HCT116 (cell line): ENCODE results near the gene UNC5C. TPM values are rescaled to one million over a fixed set of nuclear protein-coding genes. Genes with fewer than 3 reads are reported as not detected.

Experiments used
- ATAC-seq: fragments of 200-7000 bp; cut with Tn5 transposase; 2 replicates; pipeline ENCODE4 v1.9.1; 2020; ENCODE audit warnings: mild to moderate bottlenecking, moderate library complexity
- BruUV-seq: library from RNA; stranded (reverse); fragments of 400-500 nt; replicated peaks from 2 replicates; lab custom pipeline; 2021; lab: Mats Ljungman, UMichigan
- CTCF ChIA-PET: fragments of 300-600 bp; sonication (Branson Sonifier 250); formaldehyde crosslinking; loops from one replicate; lab custom pipeline; 2021; ENCODE audit warnings: antibody characterized with exemption; lab: Charles Lee
- POLR2A ChIA-PET: fragments of 300-600, 350-600 bp; sonication (Branson Sonifier 250); formaldehyde crosslinking; loops from one replicate; lab custom pipeline; 2021; ENCODE audit warnings: antibody characterized with exemption; lab: Charles Lee
- RAD21 ChIA-PET, 2 experiments: fragments of 300-600 bp; sonication (Branson Sonifier 250); formaldehyde crosslinking; loops; one replicate each; lab custom pipeline; 2023; ENCODE audit warnings: low total read pairs in 2 of 2; ENCODE audit not compliant: uncharacterized antibody in 2 of 2, unreplicated experiment in 2 of 2, low non-redundant PET in 1 of 2; lab: Charles Lee
- DNase-seq: peaks from one replicate; pipeline ENCODE4 v3.0.0-alpha.2; 2010; ENCODE audit warnings: low read depth, low spot score
- H2AFZ ChIP-seq: fragments of 200-600 bp; shearing (Covaris generic), sonication (generic); 2 replicates; pipeline ENCODE4 v1.6.1; 2017; ENCODE audit warnings: low read depth, mixed run types, mixed read lengths, antibody characterized with exemption, low read length; ENCODE audit not compliant: poor library complexity, severe bottlenecking
- H3K27ac ChIP-seq: 2 replicates; pipeline ENCODE4 v1.5.1; 2012; ENCODE audit warnings: low read depth, low read length
- H3K27me3 ChIP-seq: fragments of 200-600 bp; sonication (generic); 2 replicates; pipeline ENCODE4 v1.6.1; 2016; ENCODE audit warnings: mixed run types, low read length, mixed read lengths; ENCODE audit not compliant: insufficient read depth
- H3K36me3 ChIP-seq, 2 experiments: fragments of 200-500 bp in 1 of 2; fragments of 200-600 bp in 1 of 2; sonication (Bioruptor generic) in 1 of 2; sonication (generic) in 1 of 2; 2 replicates each; pipeline versions ENCODE4 v1.5.1 to v1.6.1; 2014 to 2016; ENCODE audit warnings: low read length in 2 of 2, inconsistent platforms in 1 of 2, mixed read lengths in 1 of 2, mixed run types in 1 of 2; ENCODE audit not compliant: insufficient read depth in 2 of 2, control insufficient read depth in 1 of 2
- H3K4me1 ChIP-seq, 2 experiments: fragments of 200-600 bp in 1 of 2; sonication (generic) in 1 of 2; 2 replicates each; pipeline versions ENCODE4 v1.5.1 to v1.6.1; 2012 to 2017; ENCODE audit warnings: low read length in 2 of 2, inconsistent platforms in 1 of 2, mild to moderate bottlenecking in 1 of 2, mixed read lengths in 1 of 2, mixed run types in 1 of 2, moderate library complexity in 1 of 2; ENCODE audit not compliant: insufficient read depth in 2 of 2, control insufficient read depth in 1 of 2
- H3K4me2 ChIP-seq: fragments of 200-600 bp; sonication (generic); 2 replicates; pipeline ENCODE4 v1.6.1; 2017; ENCODE audit warnings: mixed run types, low read length, mixed read lengths
- H3K4me3 ChIP-seq, 2 experiments: fragments of 200-600 bp in 1 of 2; sonication (generic) in 1 of 2; replicated peaks in 1 of 2; 2 replicates each; pipeline ENCODE4 v1.5.1; 2011 to 2016; ENCODE audit warnings: low read length in 2 of 2, control low read depth in 1 of 2, low read depth in 1 of 2, mild to moderate bottlenecking in 1 of 2, mixed read lengths in 1 of 2, mixed run types in 1 of 2
- H3K79me2 ChIP-seq: fragments of 200-600 bp; sonication (generic); 2 replicates; pipeline ENCODE4 v1.6.1; 2017; ENCODE audit warnings: mild to moderate bottlenecking, mixed run types, low read length, moderate library complexity, mixed read lengths; ENCODE audit not compliant: insufficient read depth
- H3K9ac ChIP-seq: fragments of 200-600 bp; sonication (generic); 2 replicates; pipeline ENCODE4 v1.6.1; 2016; ENCODE audit warnings: low read length, mixed read lengths
- H3K9me2 ChIP-seq: fragments of 200-600 bp; sonication (generic), shearing (Covaris generic); 2 replicates; pipeline ENCODE4 v1.6.1; 2017; ENCODE audit warnings: mixed run types, mild to moderate bottlenecking, moderate library complexity; ENCODE audit not compliant: insufficient read depth
- H3K9me3 ChIP-seq, 2 experiments: fragments of 200-500 bp in 1 of 2; fragments of 200-600 bp in 1 of 2; sonication (Bioruptor generic) in 1 of 2; sonication (generic) in 1 of 2; 2 replicates each; pipeline ENCODE4 v1.6.1; 2014 to 2017; ENCODE audit warnings: low read length in 2 of 2, mixed read lengths in 2 of 2, inconsistent platforms in 1 of 2, low read depth in 1 of 2, mild to moderate bottlenecking in 1 of 2, mixed run types in 1 of 2, moderate library complexity in 1 of 2; ENCODE audit not compliant: control insufficient read depth in 1 of 2, insufficient read depth in 1 of 2
- H4K20me1 ChIP-seq: fragments of 200-600 bp; sonication (generic), shearing (Covaris generic); 2 replicates; pipeline ENCODE4 v1.6.1; 2017; ENCODE audit warnings: mixed run types, mild to moderate bottlenecking, moderate library complexity; ENCODE audit not compliant: insufficient read depth
- CBX3 ChIP-seq: IDR thresholded peaks from 2 replicates; pipeline ENCODE4 v1.6.1; 2012; ENCODE audit warnings: low read depth
- EGR1 ChIP-seq: IDR thresholded peaks from 2 replicates; pipeline ENCODE4 v1.6.1; 2012; ENCODE audit warnings: low read depth
- EZH2phosphoT487 ChIP-seq: fragments of 200-600 bp; IDR thresholded peaks from 2 replicates; pipeline ENCODE4 v1.6.1; 2018; ENCODE audit warnings: antibody characterized with exemption, borderline replicate concordance
- FOSL1 ChIP-seq: IDR thresholded peaks from 2 replicates; pipeline ENCODE4 v1.6.1; 2012; ENCODE audit warnings: low read depth
- JUND ChIP-seq: IDR thresholded peaks from 2 replicates; pipeline ENCODE4 v1.6.1; 2012
- RAD21 ChIP-seq: IDR thresholded peaks from 2 replicates; pipeline ENCODE4 v1.6.1; 2012; ENCODE audit warnings: low read depth, mild to moderate bottlenecking
- SP1 ChIP-seq: IDR thresholded peaks from 2 replicates; pipeline ENCODE4 v1.6.1; 2012; ENCODE audit warnings: low read depth
- YY1 ChIP-seq: IDR thresholded peaks from 2 replicates; pipeline ENCODE4 v1.6.1; 2011; ENCODE audit warnings: low read length, low read depth, moderate library complexity, mild to moderate bottlenecking; ENCODE audit not compliant: insufficient replicate concordance; ENCODE audit errors: extremely low read depth
- ZFX ChIP-seq: fragments of 450-650 bp; IDR thresholded peaks from 2 replicates; pipeline ENCODE4 v1.6.1; 2017
- ZNF274 ChIP-seq: fragments of 200-500 bp; sonication (Bioruptor generic); IDR thresholded peaks from 2 replicates; pipeline ENCODE4 v1.6.1; 2014; ENCODE audit warnings: mild to moderate bottlenecking, low read depth, low read length, inconsistent platforms
- intact Hi-C: fragments of 100-400 bp; cut with micrococcal nuclease; formaldehyde crosslinking; loops from 2 replicates; pipeline ENCODE4 v1.10.0; 2022
- total RNA-seq: library from RNA; stranded (reverse); gene quantifications from one replicate; pipeline ENCODE4 v1.2.1, GENCODE V29; 2021; ENCODE audit not compliant: unreplicated experiment
- TF ChIP-seq, protein P1 (sequence below): IDR thresholded peaks from 2 replicates; pipeline ENCODE4 v1.6.1; 2012; ENCODE audit warnings: low read depth

Gene UNC5C
- total RNA-seq, 1 experiment from 2014 or later = not detected

DNA sequence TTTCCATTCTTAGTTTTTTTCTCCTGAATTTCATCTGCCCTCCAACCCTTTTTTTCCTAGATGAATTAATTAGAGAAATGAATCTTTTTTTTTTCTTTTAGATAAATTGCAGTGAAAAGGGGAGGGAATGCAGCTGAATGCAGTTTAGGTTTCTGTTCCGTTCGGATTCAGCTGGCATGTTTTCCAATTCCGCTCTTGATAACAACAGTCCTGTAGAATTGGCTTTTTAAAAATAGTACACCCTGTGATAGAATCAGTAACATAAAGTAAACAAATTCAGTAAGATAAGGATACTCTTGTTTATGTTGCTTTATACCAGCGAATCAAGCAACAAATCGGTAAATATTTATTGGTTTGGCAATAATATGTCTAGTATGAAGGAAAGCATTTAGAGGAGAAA, 103.5 kb downstream of the UNC5C start:
- ATAC-seq = no peak
- intact Hi-C loops = no loop called here
- Histone ChIP-seq H3K27ac (no peak overlapping the region), H3K9ac (no peak overlapping the region), H3K9me3 (no peaks in the 10 kb centered on the region), H3K4me2 (no peak overlapping the region), H3K27me3 (no peaks in the 10 kb centered on the region), H3K4me1 (no peaks in the 10 kb centered on the region), H3K4me3 (no peak overlapping the region), H3K79me2 (no peaks in the 10 kb centered on the region), H3K9me2 (no peaks in the 10 kb centered on the region), H2AFZ (no peak overlapping the region), H3K36me3 (no peaks in the 10 kb centered on the region), H4K20me1 (no peaks in the 10 kb centered on the region)
- POLR2A ChIA-PET = no interaction called here
- no peak for DNase-seq
- CTCF ChIA-PET = no interaction called here
- no TSS peak for BruUV-seq
- RAD21 ChIA-PET = no interaction called here
- TF ChIP-seq JUND = no peak
- TF ChIP-seq CBX3 = no peak
- TF ChIP-seq ZFX = no peak
- TF ChIP-seq SP1 = no peak
- no peak for TF ChIP-seq EZH2phosphoT487
- TF ChIP-seq FOSL1 = no peak
- no peak for TF ChIP-seq YY1
- TF ChIP-seq ZNF274 = no peak
- TF ChIP-seq RAD21 = no peak
- no peak for TF ChIP-seq EGR1
- TF ChIP-seq, protein P1, sequence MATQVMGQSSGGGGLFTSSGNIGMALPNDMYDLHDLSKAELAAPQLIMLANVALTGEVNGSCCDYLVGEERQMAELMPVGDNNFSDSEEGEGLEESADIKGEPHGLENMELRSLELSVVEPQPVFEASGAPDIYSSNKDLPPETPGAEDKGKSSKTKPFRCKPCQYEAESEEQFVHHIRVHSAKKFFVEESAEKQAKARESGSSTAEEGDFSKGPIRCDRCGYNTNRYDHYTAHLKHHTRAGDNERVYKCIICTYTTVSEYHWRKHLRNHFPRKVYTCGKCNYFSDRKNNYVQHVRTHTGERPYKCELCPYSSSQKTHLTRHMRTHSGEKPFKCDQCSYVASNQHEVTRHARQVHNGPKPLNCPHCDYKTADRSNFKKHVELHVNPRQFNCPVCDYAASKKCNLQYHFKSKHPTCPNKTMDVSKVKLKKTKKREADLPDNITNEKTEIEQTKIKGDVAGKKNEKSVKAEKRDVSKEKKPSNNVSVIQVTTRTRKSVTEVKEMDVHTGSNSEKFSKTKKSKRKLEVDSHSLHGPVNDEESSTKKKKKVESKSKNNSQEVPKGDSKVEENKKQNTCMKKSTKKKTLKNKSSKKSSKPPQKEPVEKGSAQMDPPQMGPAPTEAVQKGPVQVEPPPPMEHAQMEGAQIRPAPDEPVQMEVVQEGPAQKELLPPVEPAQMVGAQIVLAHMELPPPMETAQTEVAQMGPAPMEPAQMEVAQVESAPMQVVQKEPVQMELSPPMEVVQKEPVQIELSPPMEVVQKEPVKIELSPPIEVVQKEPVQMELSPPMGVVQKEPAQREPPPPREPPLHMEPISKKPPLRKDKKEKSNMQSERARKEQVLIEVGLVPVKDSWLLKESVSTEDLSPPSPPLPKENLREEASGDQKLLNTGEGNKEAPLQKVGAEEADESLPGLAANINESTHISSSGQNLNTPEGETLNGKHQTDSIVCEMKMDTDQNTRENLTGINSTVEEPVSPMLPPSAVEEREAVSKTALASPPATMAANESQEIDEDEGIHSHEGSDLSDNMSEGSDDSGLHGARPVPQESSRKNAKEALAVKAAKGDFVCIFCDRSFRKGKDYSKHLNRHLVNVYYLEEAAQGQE = no peak
